Measurements from ENCODE around the gene FBXL7. TPM values are rescaled to one million over a fixed set of nuclear protein-coding genes. Genes with fewer than 3 reads are reported as not detected.
A peak's percentile ranks its signal among the peaks of the same experiment; 100 is the strongest.

The FBXL7 gene
- total RNA-seq, 1 experiment from 2014 or later = not detected

GRCh38 chr5:15727375-15727774, 227.4 kb downstream of the FBXL7 start:
- no peak for DNase-seq (ENCODE audit: low spot score)
- in situ Hi-C loops (cut with HindIII; ENCODE audit: low sequenced_read_pairs) = no loop called here

GRCh38 chr5:15728811-15729210, 228.8 kb downstream of the FBXL7 start:
- DNase-seq (ENCODE audit: low spot score) = no peak
- in situ Hi-C loops (cut with HindIII; ENCODE audit: low sequenced_read_pairs) = no loop called here

GRCh38 chr5:15731699-15732098, 231.7 kb downstream of the FBXL7 start:
- in situ Hi-C loops (cut with HindIII; ENCODE audit: low sequenced_read_pairs) = no loop called here

GRCh38 chr5:15734058-15734457, 234.1 kb downstream of the FBXL7 start:
- in situ Hi-C loops (cut with HindIII; ENCODE audit: low sequenced_read_pairs) = no loop called here
- DNase-seq (ENCODE audit: low spot score) = no peak

More at GRCh38 chr5:15731699-15732098, 231.7 kb downstream of the FBXL7 start:
- no peak for DNase-seq (ENCODE audit: low spot score)

DNA sequence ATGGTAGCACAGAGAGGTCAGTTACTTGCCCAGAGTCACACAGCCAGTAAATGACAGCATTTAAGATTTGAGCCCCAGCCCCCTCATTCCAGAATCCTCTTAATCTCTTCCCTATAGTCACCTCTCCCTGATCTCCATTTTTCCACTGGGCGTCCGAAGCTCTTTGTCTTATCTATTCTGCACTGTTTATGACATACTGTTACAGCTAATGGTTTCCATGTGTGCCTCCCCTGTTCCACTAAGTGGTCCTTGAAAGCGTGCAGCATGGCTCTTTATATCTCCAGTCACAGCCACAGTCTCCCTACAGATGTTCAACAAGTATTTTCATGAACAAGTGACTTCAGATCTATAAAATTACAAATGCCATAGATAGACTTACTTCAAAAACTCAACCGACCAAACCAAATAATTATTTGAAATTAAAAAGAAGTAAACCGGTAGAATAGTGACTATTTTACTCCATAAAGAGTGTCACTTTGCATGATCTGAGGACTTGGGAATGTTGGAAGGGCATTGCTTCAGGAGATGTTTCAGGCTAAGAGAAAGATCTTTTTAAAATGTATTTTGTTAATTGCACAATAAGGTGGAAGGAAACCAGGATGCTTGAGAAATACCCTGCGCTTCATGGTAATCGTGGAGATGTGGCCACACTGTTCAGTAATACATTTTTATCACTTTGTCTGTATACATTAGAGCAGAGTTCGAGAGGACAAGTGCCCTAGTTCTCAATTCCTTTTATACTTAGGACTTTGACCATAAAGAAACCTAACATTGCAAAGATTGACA, 237.2 kb downstream of the FBXL7 start:
- DNase-seq (ENCODE audit: low spot score) = no peak
- in situ Hi-C loops (cut with HindIII; ENCODE audit: low sequenced_read_pairs) = no loop called here

GRCh38 chr5:15737871-15738664, 238.1 kb downstream of the FBXL7 start:
- in situ Hi-C loops (cut with HindIII; ENCODE audit: low sequenced_read_pairs) = no loop called here
- peak; percentile 91 for DNase-seq (ENCODE audit: low spot score)

- in situ Hi-C loops (cut with HindIII; ENCODE audit: low sequenced_read_pairs) = no loop called here
- no peak for DNase-seq (ENCODE audit: low spot score)
Measured at GRCh38 chr5:15740383-15740782, 240.4 kb downstream of the FBXL7 start.

- DNase-seq (ENCODE audit: low spot score) = no peak
- in situ Hi-C loops (cut with HindIII; ENCODE audit: low sequenced_read_pairs) = no loop called here
Measured at GRCh38 chr5:15741591-15741990, 241.6 kb downstream of the FBXL7 start.

DNA sequence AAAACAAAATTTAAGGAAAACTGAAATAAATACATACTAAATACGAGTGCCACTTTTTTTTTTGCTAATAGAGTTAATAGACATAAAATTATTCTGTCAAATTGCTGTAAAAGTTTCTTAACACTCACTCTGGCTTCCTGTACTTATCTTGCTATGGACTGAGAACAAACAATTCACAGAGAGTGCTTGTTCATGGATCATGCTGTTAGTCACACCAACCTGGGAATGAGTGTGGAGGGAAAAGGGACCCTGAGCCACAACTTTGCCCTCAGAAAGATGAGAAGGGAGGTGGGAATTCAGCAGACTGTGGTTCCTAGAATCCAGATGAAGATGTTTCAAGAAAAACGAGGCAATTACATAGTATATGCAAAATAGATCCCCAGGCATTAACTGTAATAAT, 246.9 kb downstream of the FBXL7 start:
- no peak for DNase-seq (ENCODE audit: low spot score)
- in situ Hi-C loops (cut with HindIII; ENCODE audit: low sequenced_read_pairs) = no loop called here

- in situ Hi-C loops (cut with HindIII; ENCODE audit: low sequenced_read_pairs) = no loop called here
- DNase-seq (ENCODE audit: low spot score) = no peak
Measured at GRCh38 chr5:15748266-15748665, 248.3 kb downstream of the FBXL7 start.

DNA sequence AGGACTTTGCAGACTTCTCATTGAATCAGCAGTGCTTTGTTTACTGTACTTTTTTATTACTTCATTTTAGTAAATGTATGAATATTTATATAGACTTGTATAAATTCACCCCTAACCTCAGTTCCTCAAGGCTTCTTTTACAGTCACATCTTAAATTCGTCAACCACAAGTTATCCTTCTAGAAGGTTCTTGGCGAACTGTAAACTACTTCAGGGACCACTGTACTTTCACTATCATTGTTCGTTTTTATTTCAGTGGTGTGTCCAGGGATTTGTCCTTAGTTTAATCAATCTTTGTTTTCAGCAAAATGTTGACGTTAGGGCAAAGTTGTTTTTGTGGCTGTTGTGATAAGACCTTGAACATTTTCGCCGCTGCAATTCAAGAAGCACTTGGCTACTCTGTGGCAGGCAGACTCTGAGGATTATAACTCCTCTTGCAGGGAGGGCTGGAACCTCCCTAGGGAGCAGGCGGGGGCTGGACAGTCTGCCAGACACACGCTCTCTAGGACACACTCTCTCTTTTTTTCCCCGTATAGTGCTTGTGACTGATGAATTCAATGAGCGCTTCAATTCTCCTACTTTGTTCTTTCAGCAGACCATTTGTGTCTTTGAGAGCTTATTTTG, 252.8 kb downstream of the FBXL7 start:
- in situ Hi-C loops (cut with HindIII; ENCODE audit: low sequenced_read_pairs) = no loop called here
- peak; percentile 8 for DNase-seq (ENCODE audit: low spot score)

DNA sequence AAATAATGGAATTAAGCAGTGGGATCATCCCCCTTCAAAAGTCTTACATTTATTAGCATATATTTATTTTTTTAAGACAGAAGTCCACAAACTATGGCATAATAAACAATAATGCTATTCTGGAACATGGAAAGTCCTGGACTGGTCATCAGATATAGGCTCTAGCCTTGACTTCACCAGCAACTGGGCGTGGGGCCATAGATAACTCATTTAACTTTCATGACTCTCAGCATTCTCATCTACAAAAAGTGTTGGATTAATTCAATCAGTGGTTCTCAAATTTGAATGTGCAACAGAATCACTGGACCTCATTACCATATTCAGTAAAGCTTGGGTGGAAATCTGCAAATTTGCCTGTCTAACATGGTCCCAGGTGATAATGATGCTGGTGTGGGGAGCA, 253.8 kb downstream of the FBXL7 start:
- in situ Hi-C loops (cut with HindIII; ENCODE audit: low sequenced_read_pairs) = no loop called here
- DNase-seq (ENCODE audit: low spot score) = no peak

DNA sequence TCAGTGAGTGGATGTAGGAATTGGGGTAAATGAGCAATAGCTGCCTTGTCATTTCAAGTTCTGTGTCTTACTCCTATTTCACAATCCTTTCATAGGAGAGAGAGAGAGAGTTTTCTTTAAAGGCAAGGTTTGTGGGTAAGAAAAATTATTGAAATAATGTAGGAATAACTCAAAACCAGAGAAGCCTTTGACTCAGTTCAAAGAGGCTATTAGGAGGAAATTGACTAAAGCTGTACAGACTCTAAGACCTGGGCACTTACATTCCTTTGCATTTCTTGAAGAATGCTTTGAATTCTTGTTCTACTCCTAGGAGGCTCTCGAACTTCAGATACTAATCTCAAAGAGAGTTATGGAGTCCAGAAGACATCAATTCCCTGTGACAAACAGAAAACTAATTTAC, 257.1 kb downstream of the FBXL7 start:
- in situ Hi-C loops (cut with HindIII; ENCODE audit: low sequenced_read_pairs) = no loop called here
- DNase-seq (ENCODE audit: low spot score) = no peak

DNA sequence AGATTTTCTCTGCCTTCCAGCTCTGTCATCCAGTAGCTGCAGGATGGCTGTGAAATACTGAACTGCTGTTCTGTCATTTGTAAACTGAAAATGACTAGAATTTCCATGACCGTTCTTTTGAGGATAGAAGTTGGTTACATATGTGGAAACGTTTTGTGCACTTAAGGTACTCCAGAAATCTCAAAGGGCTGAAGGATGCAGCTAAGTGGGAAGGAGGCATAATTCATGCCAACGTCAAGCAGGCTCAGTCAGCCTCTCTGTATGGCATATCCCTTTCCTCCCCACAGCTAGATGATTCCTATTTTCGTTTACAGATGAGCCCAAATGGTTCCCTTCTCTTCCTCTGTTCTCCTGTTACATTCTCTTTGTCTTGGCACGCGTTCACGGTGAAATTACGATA, 257.6 kb downstream of the FBXL7 start:
- in situ Hi-C loops (cut with HindIII; ENCODE audit: low sequenced_read_pairs) = no loop called here
- no peak for DNase-seq (ENCODE audit: low spot score)

DNA sequence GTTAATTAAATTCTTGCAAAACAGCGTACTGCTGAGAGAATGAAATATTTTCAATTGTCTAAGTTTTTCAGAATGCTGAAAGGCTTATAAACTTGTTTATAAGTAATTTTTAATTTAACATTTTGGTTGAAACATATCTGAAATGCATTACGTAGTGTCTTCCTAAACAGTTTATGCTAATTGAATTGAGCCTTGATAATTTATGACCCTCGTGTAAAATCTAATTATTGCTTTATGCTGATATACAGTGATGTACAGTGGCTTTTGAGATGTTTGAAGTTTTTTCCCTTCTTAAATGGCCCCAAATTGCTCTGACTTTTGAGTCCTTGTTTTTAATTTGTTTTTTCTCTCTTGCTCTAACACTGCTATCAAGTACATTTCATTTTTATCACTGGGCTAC, 262.7 kb downstream of the FBXL7 start:
- in situ Hi-C loops (cut with HindIII; ENCODE audit: low sequenced_read_pairs) = no loop called here
- no peak for DNase-seq (ENCODE audit: low spot score)

GRCh38 chr5:15763754-15764153, 263.8 kb downstream of the FBXL7 start:
- no peak for DNase-seq (ENCODE audit: low spot score)
- in situ Hi-C loops (cut with HindIII; ENCODE audit: low sequenced_read_pairs) = no loop called here

DNA sequence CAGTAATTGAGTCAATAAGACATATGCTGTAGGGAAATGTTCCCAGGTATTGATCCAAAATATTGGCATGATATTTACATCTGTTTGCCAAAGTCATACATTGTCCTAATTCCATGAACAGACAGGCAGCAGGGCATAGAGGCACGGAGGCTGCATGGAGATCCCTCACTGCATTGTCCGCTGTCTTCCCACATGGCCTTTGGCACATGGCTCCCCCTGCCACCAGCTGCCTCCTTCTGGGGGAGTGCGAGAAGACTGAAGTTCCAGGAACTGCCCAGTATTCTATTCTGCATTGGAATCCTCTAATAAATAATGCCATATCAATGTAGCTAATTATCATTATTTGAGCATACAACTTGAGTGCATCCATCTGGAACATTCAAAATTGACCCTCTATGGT, 269.0 kb downstream of the FBXL7 start:
- DNase-seq (ENCODE audit: low spot score) = no peak

DNA sequence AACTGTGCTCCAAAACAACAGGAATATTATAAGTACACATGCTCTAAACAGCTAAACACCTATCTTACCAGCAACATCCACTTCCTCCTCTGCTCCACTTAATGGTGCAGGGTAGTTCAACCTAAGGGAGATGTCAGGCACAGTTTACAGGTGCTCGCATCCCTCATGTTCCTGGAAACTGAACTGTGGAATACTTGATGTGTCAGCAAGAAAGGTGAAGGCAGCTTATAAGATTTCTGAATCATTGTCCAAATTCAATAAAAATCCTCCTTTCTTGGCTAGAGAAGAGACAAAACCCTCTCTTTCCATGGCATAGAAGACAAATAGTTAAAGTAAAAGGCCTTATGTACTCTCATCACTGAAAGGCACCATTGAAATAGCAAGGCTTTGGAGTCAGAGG, 272.2 kb downstream of the FBXL7 start:
- in situ Hi-C loops (cut with HindIII; ENCODE audit: low sequenced_read_pairs) = no loop called here
- no peak for DNase-seq (ENCODE audit: low spot score)

More for the DNA sequence above, 269.0 kb downstream of the FBXL7 start:
- in situ Hi-C loops (cut with HindIII; ENCODE audit: low sequenced_read_pairs) = no loop called here

- in situ Hi-C loops (cut with HindIII; ENCODE audit: low sequenced_read_pairs) = no loop called here
- no peak for DNase-seq (ENCODE audit: low spot score)
Measured at GRCh38 chr5:15774632-15775031, 274.7 kb downstream of the FBXL7 start.

- in situ Hi-C loops (cut with HindIII; ENCODE audit: low sequenced_read_pairs) = no loop called here
Measured at GRCh38 chr5:15776346-15776745, 276.4 kb downstream of the FBXL7 start.

More at GRCh38 chr5:15776346-15776745, 276.4 kb downstream of the FBXL7 start:
- no peak for DNase-seq (ENCODE audit: low spot score)
